GM23248 (cell line): ENCODE data around the gene FBXW4. TPM values are rescaled to one million over a fixed set of nuclear protein-coding genes. Genes with fewer than 3 reads are reported as not detected.

Source experiments
- DNase-seq: peaks from one replicate; pipeline ENCODE4 v3.0.0-alpha.2; 2015
- H2AFZ ChIP-seq: fragments of 200-600 bp; sonication (generic); 2 replicates; pipeline ENCODE4 v1.6.1; 2016; ENCODE audit warnings: antibody characterized with exemption
- H3F3A ChIP-seq: fragments of 200-600 bp; sonication (generic); 2 replicates; pipeline ENCODE4 v1.6.1; 2016; ENCODE audit warnings: mild to moderate bottlenecking, antibody characterized with exemption, mixed run types; ENCODE audit not compliant: insufficient read depth
- H3K27ac ChIP-seq: fragments of 200-600 bp; sonication (generic); 2 replicates; pipeline ENCODE4 v1.5.1; 2016; ENCODE audit warnings: mild to moderate bottlenecking
- H3K27me3 ChIP-seq: fragments of 200-600 bp; sonication (generic); replicated peaks from 2 replicates; pipeline ENCODE4 v1.6.1; 2016; ENCODE audit warnings: mild to moderate bottlenecking; ENCODE audit not compliant: insufficient read depth
- H3K36me3 ChIP-seq: fragments of 200-600 bp; sonication (generic); 2 replicates; pipeline ENCODE4 v1.6.1; 2016; ENCODE audit warnings: low read depth, mild to moderate bottlenecking
- H3K4me1 ChIP-seq: fragments of 200-600 bp; sonication (generic); 2 replicates; pipeline ENCODE4 v1.6.1; 2016; ENCODE audit warnings: mild to moderate bottlenecking; ENCODE audit not compliant: insufficient read depth
- H3K4me2 ChIP-seq: fragments of 200-600 bp; sonication (generic); one replicate; pipeline ENCODE4 v1.6.1; 2016; ENCODE audit warnings: mild to moderate bottlenecking; ENCODE audit not compliant: unreplicated experiment
- H3K4me3 ChIP-seq: fragments of 200-600 bp; sonication (generic); 2 replicates; pipeline ENCODE4 v1.5.1; 2016; ENCODE audit warnings: mild to moderate bottlenecking
- H3K79me2 ChIP-seq: fragments of 200-600 bp; sonication (generic); 2 replicates; pipeline ENCODE4 v1.6.1; 2016; ENCODE audit warnings: mild to moderate bottlenecking; ENCODE audit not compliant: insufficient read depth
- H3K9ac ChIP-seq: fragments of 200-600 bp; sonication (generic); 2 replicates; pipeline ENCODE4 v1.6.1; 2016; ENCODE audit warnings: mild to moderate bottlenecking
- H3K9me2 ChIP-seq: fragments of 200-600 bp; sonication (generic); 2 replicates; pipeline ENCODE4 v1.6.1; 2016; ENCODE audit warnings: mixed run types, mild to moderate bottlenecking, moderate library complexity; ENCODE audit not compliant: insufficient read depth
- H3K9me3 ChIP-seq: fragments of 200-600 bp; sonication (generic); one replicate; pipeline ENCODE4 v1.6.1; 2017; ENCODE audit warnings: low read depth
- H4K20me1 ChIP-seq: fragments of 200-600 bp; sonication (generic); 2 replicates; pipeline ENCODE4 v1.6.0; 2016; ENCODE audit not compliant: insufficient read depth
- EZH2 ChIP-seq: fragments of 200-600 bp; sonication (generic); IDR thresholded peaks from 2 replicates; pipeline ENCODE4 v1.6.1; 2018; ENCODE audit warnings: antibody characterized with exemption, mild to moderate bottlenecking; ENCODE audit not compliant: insufficient read depth, poor library complexity, severe bottlenecking
- EZH2phosphoT487 ChIP-seq: fragments of 200-600 bp; sonication (generic); IDR thresholded peaks from 2 replicates; pipeline ENCODE4 v1.6.1; 2018; ENCODE audit warnings: antibody characterized with exemption, moderate library complexity, mild to moderate bottlenecking, low read depth; ENCODE audit not compliant: insufficient read depth
- WGBS, 2 experiments: methylation state at CpG; one replicate each; pipeline ENCODE4 v1.1.6; 2015 to 2017; ENCODE audit warnings: low lambda C conversion rate in 2 of 2, low coverage in 1 of 2; ENCODE audit errors: missing lambda C conversion rate in 2 of 2; 5-methylcytosine and 5-hydroxymethylcytosine counted together
- in situ Hi-C: fragments of 300-500 bp; cut with MboI; formaldehyde crosslinking; loops from 2 replicates; pipeline ENCODE4 v1.15.0; 2020
- polyA plus RNA-seq: library from polyadenylated mRNA; unstranded; fragments of >200 nt; fragmentation: Nextera tagmentation; extraction: Ambion mirVana; gene quantifications from 2 replicates; pipeline ENCODE4 v1.2.1, GENCODE V29; 2016
- total RNA-seq: library from RNA; depleted of rRNA; stranded (reverse); fragments of >200 nt; shearing (Covaris generic); gene quantifications from 2 replicates; pipeline ENCODE4 v1.2.3, GENCODE V29; 2014

The FBXW4 gene
- total and polyA plus RNA-seq, 2 experiments from 2014 or later = 4.6 to 18.7 TPM

- no peak overlapping the region for H2AFZ ChIP-seq
- 68 to 76% methylated on average over 1 of the region's 1 CpG for WGBS, 2 experiments
- no peaks in the 10 kb centered on the region for H3F3A ChIP-seq
- no peak overlapping the region for H3K27ac ChIP-seq
- H3K36me3 ChIP-seq = no peaks in the 10 kb centered on the region
- H3K4me3 ChIP-seq = no peak overlapping the region
- no peaks in the 10 kb centered on the region for H4K20me1 ChIP-seq
- in situ Hi-C loops = no loop called here
- TF ChIP-seq EZH2phosphoT487 (no peak), EZH2 (no peak)
- H3K9me3 ChIP-seq = no peaks in the 10 kb centered on the region
- peaks cover 38% of the 10 kb centered on the region for H3K27me3 ChIP-seq
- H3K4me1 ChIP-seq = no peaks in the 10 kb centered on the region
- H3K79me2 ChIP-seq = no peaks in the 10 kb centered on the region
- no peak overlapping the region for H3K4me2 ChIP-seq
- DNase-seq = no peak
- no peaks in the 10 kb centered on the region for H3K9me2 ChIP-seq
- no peak overlapping the region for H3K9ac ChIP-seq
Measured at GRCh38 chr10:101732096-101732495, 37.1 kb upstream of the FBXW4 start.

GRCh38 chr10:101726115-101726387 lies 31.1 kb upstream of the FBXW4 start:
- Histone ChIP-seq H3K4me2 (no peak overlapping the region), H3K79me2 (no peaks in the 10 kb centered on the region), H3K4me1 (no peaks in the 10 kb centered on the region), H3K4me3 (no peak overlapping the region), H3F3A (no peaks in the 10 kb centered on the region), H3K9me2 (no peaks in the 10 kb centered on the region), H3K9me3 (no peaks in the 10 kb centered on the region), H3K27ac (no peak overlapping the region), H3K9ac (no peak overlapping the region), H3K36me3 (no peaks in the 10 kb centered on the region), H4K20me1 (no peaks in the 10 kb centered on the region), H2AFZ (no peak overlapping the region), H3K27me3 (peaks cover 18% of the 10 kb centered on the region; the same call in 1 of the 2 replicates)
- in situ Hi-C loops = no loop called here
- DNase-seq = no peak
- TF ChIP-seq EZH2phosphoT487 (no peak), EZH2 (no peak)
- WGBS, 2 experiments = 45 to 46% methylated on average over 2 of the region's 2 CpGs

GRCh38 chr10:101725296-101726114 lies 30.5 kb upstream of the FBXW4 start:
- Histone ChIP-seq H3K27ac (no peak overlapping the region), H3K36me3 (no peaks in the 10 kb centered on the region), H4K20me1 (no peaks in the 10 kb centered on the region), H3K9ac (no peak overlapping the region), H3K27me3 (peaks cover 18% of the 10 kb centered on the region; the same call in 1 of the 2 replicates), H3K79me2 (no peaks in the 10 kb centered on the region), H3K4me1 (no peaks in the 10 kb centered on the region), H3K4me2 (no peak overlapping the region), H3K4me3 (no peak overlapping the region), H3F3A (no peaks in the 10 kb centered on the region), H3K9me3 (no peaks in the 10 kb centered on the region), H2AFZ (no peak overlapping the region), H3K9me2 (no peaks in the 10 kb centered on the region)
- in situ Hi-C loops = no loop called here
- TF ChIP-seq EZH2 (no peak), EZH2phosphoT487 (no peak)
- WGBS, 2 experiments = 67 to 68% methylated on average over 8 of the region's 8 CpGs
- DNase-seq = no peak

GRCh38 chr10:101724446-101724845 lies 29.5 kb upstream of the FBXW4 start:
- H3K36me3 ChIP-seq = no peaks in the 10 kb centered on the region
- no peaks in the 10 kb centered on the region for H3K9me3 ChIP-seq
- WGBS, 2 experiments = 64 to 71% methylated on average over 2 of the region's 2 CpGs
- in situ Hi-C loops = no loop called here
- no peaks in the 10 kb centered on the region for H4K20me1 ChIP-seq
- no peaks in the 10 kb centered on the region for H3F3A ChIP-seq
- no peak overlapping the region for H2AFZ ChIP-seq
- no peak overlapping the region for H3K27ac ChIP-seq
- TF ChIP-seq EZH2 = no peak
- H3K27me3 ChIP-seq = peaks cover 26% of the 10 kb centered on the region; the same call in 1 of the 2 replicates
- H3K79me2 ChIP-seq = no peaks in the 10 kb centered on the region
- H3K4me2 ChIP-seq = no peak overlapping the region
- H3K9ac ChIP-seq = no peak overlapping the region
- H3K9me2 ChIP-seq = no peaks in the 10 kb centered on the region
- H3K4me3 ChIP-seq = no peak overlapping the region
- no peak for DNase-seq
- no peaks in the 10 kb centered on the region for H3K4me1 ChIP-seq

- DNase-seq = no peak
- H3K4me1 ChIP-seq = no peaks in the 10 kb centered on the region
- no peaks in the 10 kb centered on the region for H3K9me2 ChIP-seq
- H3K36me3 ChIP-seq = no peaks in the 10 kb centered on the region
- no peak overlapping the region for H3K9ac ChIP-seq
- TF ChIP-seq EZH2phosphoT487 (no peak), EZH2 (no peak)
- no peaks in the 10 kb centered on the region for H4K20me1 ChIP-seq
- no peaks in the 10 kb centered on the region for H3K9me3 ChIP-seq
- in situ Hi-C loops = no loop called here
- WGBS, 2 experiments = 71 to 75% methylated on average over 3 of the region's 3 CpGs
- no peak overlapping the region for H3K4me2 ChIP-seq
- H3K79me2 ChIP-seq = no peaks in the 10 kb centered on the region
- H2AFZ ChIP-seq = no peak overlapping the region
- H3F3A ChIP-seq = no peaks in the 10 kb centered on the region
- H3K27me3 ChIP-seq = peaks cover 29% of the 10 kb centered on the region; the same call in 1 of the 2 replicates
- H3K4me3 ChIP-seq = no peak overlapping the region
- H3K27ac ChIP-seq = no peak overlapping the region
Measured at GRCh38 chr10:101723176-101723575, 28.2 kb upstream of the FBXW4 start.
